ENCODE measurements around the gene IGFBP4. TPM values are rescaled to one million over a fixed set of nuclear protein-coding genes. Genes with fewer than 3 reads are reported as not detected.

Gene IGFBP4
- total and polyA plus RNA-seq, 4 donors = 74.1 to 649 (median 238) TPM

- no peak for TF ChIP-seq REST (IDR thresholded peaks at IDR 0.05)
Measured at GRCh38 chr17:40464392-40464855, 21.2 kb downstream of the IGFBP4 start (continued).

GRCh38 chr17:40466298-40466971 lies 23.2 kb downstream of the IGFBP4 start:
- Histone ChIP-seq H3K4me3 (ENCODE audit: low read depth in 1 of 3, low read length in 3 of 3) (no peak overlapping the region), H3K36me3 (ENCODE audit: control insufficient read depth in 4 of 4, insufficient read depth in 3 of 4, low read depth in 1 of 4, low read length in 3 of 4) (no peaks in the 10 kb centered on the region), H3K27me3 (ENCODE audit: control insufficient read depth in 4 of 4, insufficient read depth in 4 of 4, low read length in 3 of 4) (no peaks in the 10 kb centered on the region), H3K9ac (ENCODE audit: low read depth in 1 of 2, low read length in 2 of 2) (no peak overlapping the region), H3K9me3 (ENCODE audit: control insufficient read depth in 4 of 4, low read length in 3 of 4) (no peaks in the 10 kb centered on the region), H3K27ac (ENCODE audit: low read depth in 1 of 2, low read length in 2 of 2) (no peak overlapping the region), H3K4me1 (ENCODE audit: control insufficient read depth in 4 of 4, insufficient read depth in 4 of 4, low read length in 3 of 4) (peaks cover 0 to 23% (median 13%) of the 10 kb centered on the region in 4 donors)
- no peak for TF ChIP-seq MAX (IDR thresholded peaks at IDR 0.05)
- no peak for DNase-seq (ENCODE audit: low spot score)
- 86% methylated on average over 11 of the region's 11 CpGs for WGBS

- Histone ChIP-seq H3K4me3 (ENCODE audit: low read depth in 1 of 3, low read length in 3 of 3) (no peak overlapping the region), H3K27me3 (ENCODE audit: control insufficient read depth in 4 of 4, insufficient read depth in 4 of 4, low read length in 3 of 4) (no peaks in the 10 kb centered on the region), H3K27ac (ENCODE audit: low read depth in 1 of 2, low read length in 2 of 2) (no peak overlapping the region), H3K36me3 (ENCODE audit: control insufficient read depth in 4 of 4, insufficient read depth in 3 of 4, low read depth in 1 of 4, low read length in 3 of 4) (no peaks in the 10 kb centered on the region), H3K9me3 (ENCODE audit: control insufficient read depth in 4 of 4, low read length in 3 of 4) (no peaks in the 10 kb centered on the region), H3K4me1 (ENCODE audit: control insufficient read depth in 4 of 4, insufficient read depth in 4 of 4, low read length in 3 of 4) (peaks cover 0 to 14% (median 8%) of the 10 kb centered on the region in 4 donors), H3K9ac (ENCODE audit: low read depth in 1 of 2, low read length in 2 of 2) (no peak overlapping the region)
- DNase-seq (ENCODE audit: low spot score) = no peak
- WGBS = 94% methylated on average over 2 of the region's 2 CpGs
- TF ChIP-seq HNF4A (conservative IDR thresholded peaks at IDR 0.05) = no peak
- no peak for TF ChIP-seq RAD21 (IDR thresholded peaks at IDR 0.05)
- TF ChIP-seq FOXA1 (IDR thresholded peaks at IDR 0.05) = no peak
- TF ChIP-seq YY1 (IDR thresholded peaks at IDR 0.05) = no peak
- no peak for TF ChIP-seq ZBTB33 (IDR thresholded peaks at IDR 0.05)
- no peak for TF ChIP-seq ATF3 (IDR thresholded peaks at IDR 0.05)
- no peak for TF ChIP-seq TAF1 (conservative IDR thresholded peaks at IDR 0.05)
- no peak for TF ChIP-seq SP1 (IDR thresholded peaks at IDR 0.05)
Measured at GRCh38 chr17:40467281-40467867, 24.1 kb downstream of the IGFBP4 start.

All from liver (tissue), 9 donors.